ENCODE measurements around the gene INO80D. TPM values are rescaled to one million over a fixed set of nuclear protein-coding genes. Genes with fewer than 3 reads are reported as not detected.

The INO80D gene
- total and polyA plus RNA-seq, 2 experiments from 2014 or later = 2.7 to 6.1 TPM

- Histone ChIP-seq H3K27ac (no peak overlapping the region), H3K4me3 (no peak overlapping the region), H3K27me3 (no peaks in the 10 kb centered on the region), H3K9me3 (ENCODE audit: low read depth) (no peaks in the 10 kb centered on the region), H3K36me3 (no peaks in the 10 kb centered on the region), H3K4me1 (ENCODE audit: low read depth) (no peaks in the 10 kb centered on the region)
- TF ChIP-seq CTCF (IDR thresholded peaks at IDR 0.05; ENCODE audit: low read depth, low read length) = no peak
- no peak for DNase-seq (ENCODE audit: low read depth in 1 of 2, low spot score in 1 of 2)
Measured at GRCh38 chr2:206068207-206068606, 17.8 kb downstream of the INO80D start.

DNA sequence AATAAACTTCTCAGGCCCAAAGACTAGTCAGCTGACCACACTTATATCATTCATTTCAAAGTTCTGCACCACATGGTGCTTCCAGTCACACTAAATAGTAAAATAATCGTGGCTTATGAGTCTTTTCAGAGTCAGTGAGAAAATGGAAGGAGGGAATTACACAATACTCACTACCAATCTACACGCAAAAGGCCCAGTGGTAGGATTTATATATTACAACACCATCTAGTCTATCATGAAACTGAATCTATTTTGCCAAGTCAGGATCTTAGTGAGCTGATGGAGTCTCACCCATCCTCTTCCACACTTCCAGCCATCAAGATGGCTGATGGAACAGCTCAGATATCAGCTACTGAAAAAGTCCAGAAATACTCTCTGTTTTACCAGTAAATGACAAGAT lies 21.9 kb downstream of the INO80D start:
- no peaks in the 10 kb centered on the region for H3K4me1 ChIP-seq (ENCODE audit: low read depth)
- no peaks in the 10 kb centered on the region for H3K27me3 ChIP-seq
- no peak overlapping the region for H3K4me3 ChIP-seq
- no peak overlapping the region for H3K27ac ChIP-seq
- no peak for TF ChIP-seq CTCF (IDR thresholded peaks at IDR 0.05; ENCODE audit: low read depth, low read length)
- peak in 1 of 2 donors; percentile 19 for DNase-seq (ENCODE audit: low read depth in 1 of 2, low spot score in 1 of 2)
- no peaks in the 10 kb centered on the region for H3K36me3 ChIP-seq
- H3K9me3 ChIP-seq (ENCODE audit: low read depth) = no peaks in the 10 kb centered on the region

DNA sequence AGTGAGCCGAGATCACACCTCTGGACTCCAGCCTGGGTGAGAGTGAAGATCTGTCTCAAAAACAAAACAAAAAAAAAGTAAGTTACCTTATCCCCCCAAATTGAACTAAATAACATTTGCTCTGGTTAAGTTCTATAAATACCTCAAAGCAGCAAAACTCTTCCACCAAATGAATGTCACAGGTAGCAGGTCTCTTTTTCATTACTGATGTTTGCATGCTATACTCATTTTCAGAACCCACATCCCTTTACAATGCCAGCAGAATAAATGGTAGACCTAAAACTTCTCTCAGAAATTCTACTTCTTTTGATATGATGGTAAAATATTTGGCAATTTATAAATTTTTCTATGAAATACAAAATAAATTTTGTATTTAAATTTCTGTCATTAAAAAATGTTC lies 22.3 kb downstream of the INO80D start:
- no peaks in the 10 kb centered on the region for H3K36me3 ChIP-seq
- H3K27ac ChIP-seq = no peak overlapping the region
- H3K27me3 ChIP-seq = no peaks in the 10 kb centered on the region
- H3K4me3 ChIP-seq = no peak overlapping the region
- DNase-seq (ENCODE audit: low read depth in 1 of 2, low spot score in 1 of 2) = no peak
- no peaks in the 10 kb centered on the region for H3K9me3 ChIP-seq (ENCODE audit: low read depth)
- TF ChIP-seq CTCF (IDR thresholded peaks at IDR 0.05; ENCODE audit: low read depth, low read length) = no peak
- H3K4me1 ChIP-seq (ENCODE audit: low read depth) = no peaks in the 10 kb centered on the region

- H3K4me3 ChIP-seq = no peak overlapping the region
- no peaks in the 10 kb centered on the region for H3K9me3 ChIP-seq (ENCODE audit: low read depth)
- TF ChIP-seq CTCF (IDR thresholded peaks at IDR 0.05; ENCODE audit: low read depth, low read length) = no peak
- H3K4me1 ChIP-seq (ENCODE audit: low read depth) = no peaks in the 10 kb centered on the region
- H3K27ac ChIP-seq = no peak overlapping the region
- no peak for DNase-seq (ENCODE audit: low read depth in 1 of 2, low spot score in 1 of 2)
- no peaks in the 10 kb centered on the region for H3K27me3 ChIP-seq
- H3K36me3 ChIP-seq = no peaks in the 10 kb centered on the region
Measured at GRCh38 chr2:206062724-206063123, 23.2 kb downstream of the INO80D start.

DNA sequence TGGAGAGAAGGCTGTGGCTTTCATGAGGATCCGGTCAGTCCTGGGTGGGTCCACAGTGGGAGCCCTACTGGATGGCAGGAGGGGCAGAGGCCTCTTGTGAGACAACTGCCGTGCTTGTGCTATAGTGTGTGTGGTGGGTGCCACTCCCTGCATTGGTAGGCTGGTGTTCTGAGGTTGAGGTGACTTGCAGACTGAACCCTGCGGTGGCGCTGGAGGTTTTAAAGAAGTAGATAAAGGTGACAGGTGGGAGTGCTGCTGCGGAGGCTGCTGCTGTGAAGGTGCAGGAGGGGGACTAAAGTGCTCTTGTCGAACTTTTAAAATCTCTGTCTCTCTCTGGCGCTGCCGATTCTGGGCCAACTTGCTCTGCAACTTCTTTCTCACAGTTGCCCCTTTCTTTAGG lies 29.7 kb downstream of the INO80D start:
- Histone ChIP-seq H3K4me1 (ENCODE audit: low read depth) (no peaks in the 10 kb centered on the region), H3K9me3 (ENCODE audit: low read depth) (no peaks in the 10 kb centered on the region), H3K36me3 (peaks cover 16% of the 10 kb centered on the region), H3K4me3 (no peak overlapping the region), H3K27me3 (no peaks in the 10 kb centered on the region), H3K27ac (no peak overlapping the region)
- TF ChIP-seq CTCF (IDR thresholded peaks at IDR 0.05; ENCODE audit: low read depth, low read length) = no peak
- DNase-seq (ENCODE audit: low read depth in 1 of 2, low spot score in 1 of 2) = no peak

- no peak for TF ChIP-seq CTCF (IDR thresholded peaks at IDR 0.05; ENCODE audit: low read depth, low read length)
- Histone ChIP-seq H3K4me3 (no peak overlapping the region), H3K36me3 (peaks cover 16% of the 10 kb centered on the region), H3K27me3 (no peaks in the 10 kb centered on the region), H3K9me3 (ENCODE audit: low read depth) (no peaks in the 10 kb centered on the region), H3K27ac (no peak overlapping the region), H3K4me1 (ENCODE audit: low read depth) (no peaks in the 10 kb centered on the region)
- no peak for DNase-seq (ENCODE audit: low read depth in 1 of 2, low spot score in 1 of 2)
Measured at GRCh38 chr2:206054952-206055351, 31.0 kb downstream of the INO80D start.
